Measurements from ENCODE around the gene TNFAIP3. TPM values are rescaled to one million over a fixed set of nuclear protein-coding genes. Genes with fewer than 3 reads are reported as not detected.

Gene TNFAIP3
- total RNA-seq, 4 donors from 2014 or later: 21.6 to 48.4 (median 32.8) TPM

- Histone ChIP-seq H3K4me1 (peaks cover 0 to 41% (median 6%) of the 10 kb centered on the region in 4 donors), H3K27ac (peak overlapping the region in 2 of 4 donors; percentile 18 to 95)
These were observed 2.1 kb upstream of the TNFAIP3 start for GRCh38 chr6:137864812-137865508.

GRCh38 chr6:137866200-137866913 is 702 bp upstream of the TNFAIP3 start:
- Histone ChIP-seq H3K27me3 (no peaks in the 10 kb centered on the region), H3K4me3 (peak overlapping the region; percentile 70 to 86 (median 78)), H3K4me1 (peaks cover 0 to 55% (median 18%) of the 10 kb centered on the region in 4 donors), H3K9me3 (no peaks in the 10 kb centered on the region), H3K27ac (peak overlapping the region; percentile 80 to 95 (median 90)), H3K36me3 (no peaks in the 10 kb centered on the region)
- WGBS, 2 donors: 7 to 9% methylated on average over 25 of the region's 25 CpGs
- TF ChIP-seq EP300 (IDR thresholded peaks at IDR 0.05) (peak in 1 of 2 donors; percentile 18), POLR2A (IDR thresholded peaks at IDR 0.05) (no peak), CTCF (IDR thresholded peaks at IDR 0.05) (no peak)
- peak; percentile 26 to 39 for DNase-seq (ENCODE audit: low spot score in 2 of 2)

More at GRCh38 chr6:137864812-137865508, 2.1 kb upstream of the TNFAIP3 start:
- Histone ChIP-seq H3K4me3 (no peak overlapping the region), H3K9me3 (no peaks in the 10 kb centered on the region), H3K36me3 (no peaks in the 10 kb centered on the region), H3K27me3 (no peaks in the 10 kb centered on the region)
- TF ChIP-seq EP300 (IDR thresholded peaks at IDR 0.05): no peak
- TF ChIP-seq CTCF (IDR thresholded peaks at IDR 0.05): no peak
- no peak for DNase-seq (ENCODE audit: low spot score in 2 of 2)
- 83 to 85% methylated on average over 4 of the region's 4 CpGs for WGBS, 2 donors

GRCh38 chr6:137867685-137868509 is 838 bp downstream of the TNFAIP3 start:
- WGBS, 2 donors: 2% methylated on average over 29 to 32 of the region's 32 CpGs
- peaks cover 0 to 65% (median 29%) of the 10 kb centered on the region in 4 donors for H3K4me1 ChIP-seq

GRCh38 chr6:137868721-137869548 is 1.9 kb downstream of the TNFAIP3 start:
- no peaks in the 10 kb centered on the region for H3K27me3 ChIP-seq
- H3K4me3 ChIP-seq: peak overlapping the region; percentile 82 to 86 (median 86)
- no peaks in the 10 kb centered on the region for H3K9me3 ChIP-seq
- TF ChIP-seq CTCF (IDR thresholded peaks at IDR 0.05): no peak
- TF ChIP-seq POLR2A (IDR thresholded peaks at IDR 0.05): no peak
- no peak for TF ChIP-seq EP300 (IDR thresholded peaks at IDR 0.05)
- H3K27ac ChIP-seq: peak overlapping the region in 3 of 4 donors; percentile 92 to 96 (median 95)
- peaks cover 0 to 68% (median 37%) of the 10 kb centered on the region in 4 donors for H3K4me1 ChIP-seq
- H3K36me3 ChIP-seq: no peaks in the 10 kb centered on the region
- WGBS, 2 donors: 65 to 67% methylated on average over 10 of the region's 10 CpGs
- DNase-seq (ENCODE audit: low spot score in 2 of 2): no peak

More at GRCh38 chr6:137867685-137868509, 838 bp downstream of the TNFAIP3 start:
- DNase-seq (ENCODE audit: low spot score in 2 of 2): peak in 1 of 2 donors; percentile 19
- Histone ChIP-seq H3K27me3 (no peaks in the 10 kb centered on the region), H3K27ac (peak overlapping the region; percentile 80 to 96 (median 94)), H3K36me3 (no peaks in the 10 kb centered on the region), H3K4me3 (peak overlapping the region; percentile 82 to 86 (median 86)), H3K9me3 (no peaks in the 10 kb centered on the region)
- TF ChIP-seq CTCF (IDR thresholded peaks at IDR 0.05) (no peak), EP300 (IDR thresholded peaks at IDR 0.05) (no peak), POLR2A (IDR thresholded peaks at IDR 0.05) (no peak)

Measured in tibial nerve (tissue), 4 donors.